ENCODE measurements around the gene ATXN2.
A peak's percentile ranks its signal among the peaks of the same experiment; 100 is the strongest.

- TF ChIP-seq, protein P1, sequence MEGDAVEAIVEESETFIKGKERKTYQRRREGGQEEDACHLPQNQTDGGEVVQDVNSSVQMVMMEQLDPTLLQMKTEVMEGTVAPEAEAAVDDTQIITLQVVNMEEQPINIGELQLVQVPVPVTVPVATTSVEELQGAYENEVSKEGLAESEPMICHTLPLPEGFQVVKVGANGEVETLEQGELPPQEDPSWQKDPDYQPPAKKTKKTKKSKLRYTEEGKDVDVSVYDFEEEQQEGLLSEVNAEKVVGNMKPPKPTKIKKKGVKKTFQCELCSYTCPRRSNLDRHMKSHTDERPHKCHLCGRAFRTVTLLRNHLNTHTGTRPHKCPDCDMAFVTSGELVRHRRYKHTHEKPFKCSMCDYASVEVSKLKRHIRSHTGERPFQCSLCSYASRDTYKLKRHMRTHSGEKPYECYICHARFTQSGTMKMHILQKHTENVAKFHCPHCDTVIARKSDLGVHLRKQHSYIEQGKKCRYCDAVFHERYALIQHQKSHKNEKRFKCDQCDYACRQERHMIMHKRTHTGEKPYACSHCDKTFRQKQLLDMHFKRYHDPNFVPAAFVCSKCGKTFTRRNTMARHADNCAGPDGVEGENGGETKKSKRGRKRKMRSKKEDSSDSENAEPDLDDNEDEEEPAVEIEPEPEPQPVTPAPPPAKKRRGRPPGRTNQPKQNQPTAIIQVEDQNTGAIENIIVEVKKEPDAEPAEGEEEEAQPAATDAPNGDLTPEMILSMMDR (IDR thresholded peaks at IDR 0.05 in 8 of 11, conservative IDR thresholded peaks at IDR 0.05 in 3 of 11), result no peak
- peak; percentile 18 to 56 (median 29) for TF ChIP-seq POLR2AphosphoS5 (IDR thresholded peaks at IDR 0.05)
Observed at GRCh38 chr12:111410431-111411184, 188.5 kb downstream of the ATXN2 start.
